Measurements from ENCODE around the gene HOXA5.

DNA sequence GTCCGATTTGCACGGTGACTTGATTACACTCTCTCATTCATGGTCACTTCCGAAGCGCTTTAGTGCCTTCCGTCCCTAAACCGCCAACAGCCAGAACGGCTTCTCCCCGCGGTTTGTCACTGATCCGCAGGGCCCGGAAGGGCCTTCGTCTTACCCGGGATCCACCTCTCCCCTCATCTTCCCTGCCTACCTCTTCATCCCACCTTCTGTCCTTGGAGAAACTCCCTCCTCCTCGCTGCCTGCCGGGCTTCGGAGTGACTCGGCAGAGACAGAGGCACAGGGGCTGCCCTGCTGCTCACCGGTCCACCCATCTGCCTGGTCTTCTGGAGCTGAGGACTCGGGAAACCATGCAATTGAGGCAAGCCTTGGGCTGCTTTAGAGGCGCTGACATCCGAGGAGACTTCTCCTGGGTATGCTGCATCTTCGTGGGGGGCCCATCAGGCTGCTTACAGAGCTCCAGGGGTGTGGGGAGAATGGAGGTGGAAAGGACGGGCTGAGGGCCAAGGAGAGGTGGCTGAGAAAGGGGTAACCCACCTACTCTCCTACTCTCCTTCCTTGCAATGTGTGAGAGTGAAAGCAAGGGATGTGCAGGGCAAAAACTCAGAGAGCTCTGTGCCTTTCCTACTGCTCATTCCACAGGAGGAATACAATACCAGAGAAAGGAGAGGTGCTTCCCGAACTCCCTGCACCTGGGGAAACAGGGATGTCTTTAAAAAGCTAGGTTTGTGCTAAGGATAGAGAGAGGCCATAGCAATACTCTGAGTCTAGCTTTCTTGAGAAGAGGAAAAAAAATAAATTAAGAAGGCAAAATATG lies 42.6 kb upstream of the HOXA5 start:
- TF ChIP-seq, protein P1, sequence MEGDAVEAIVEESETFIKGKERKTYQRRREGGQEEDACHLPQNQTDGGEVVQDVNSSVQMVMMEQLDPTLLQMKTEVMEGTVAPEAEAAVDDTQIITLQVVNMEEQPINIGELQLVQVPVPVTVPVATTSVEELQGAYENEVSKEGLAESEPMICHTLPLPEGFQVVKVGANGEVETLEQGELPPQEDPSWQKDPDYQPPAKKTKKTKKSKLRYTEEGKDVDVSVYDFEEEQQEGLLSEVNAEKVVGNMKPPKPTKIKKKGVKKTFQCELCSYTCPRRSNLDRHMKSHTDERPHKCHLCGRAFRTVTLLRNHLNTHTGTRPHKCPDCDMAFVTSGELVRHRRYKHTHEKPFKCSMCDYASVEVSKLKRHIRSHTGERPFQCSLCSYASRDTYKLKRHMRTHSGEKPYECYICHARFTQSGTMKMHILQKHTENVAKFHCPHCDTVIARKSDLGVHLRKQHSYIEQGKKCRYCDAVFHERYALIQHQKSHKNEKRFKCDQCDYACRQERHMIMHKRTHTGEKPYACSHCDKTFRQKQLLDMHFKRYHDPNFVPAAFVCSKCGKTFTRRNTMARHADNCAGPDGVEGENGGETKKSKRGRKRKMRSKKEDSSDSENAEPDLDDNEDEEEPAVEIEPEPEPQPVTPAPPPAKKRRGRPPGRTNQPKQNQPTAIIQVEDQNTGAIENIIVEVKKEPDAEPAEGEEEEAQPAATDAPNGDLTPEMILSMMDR (IDR thresholded peaks at IDR 0.05) = no peak
- TF ChIP-seq POLR2A (IDR thresholded peaks at IDR 0.05) = no peak
